Lower leg skin (tissue), 4 donors: Measurements from ENCODE around the gene KLF7. TPM values are rescaled to one million over a fixed set of nuclear protein-coding genes. Genes with fewer than 3 reads are reported as not detected.

ENCODE experiments used
- DNase-seq, 2 donors: peaks; one replicate each; pipeline ENCODE4 v3.0.0-alpha.2; 2019; ENCODE audit warnings: low spot score in 2 of 2
- H3K4me3 ChIP-seq: fragments of 200-600 bp; sonication (generic); 2 replicates; pipeline ENCODE4 v1.5.1; 2017; ENCODE audit warnings: mild to moderate bottlenecking, low read depth; ENCODE audit not compliant: poor library complexity, severe bottlenecking
- CTCF ChIP-seq, 3 donors: fragments of 450-650 bp; IDR thresholded peaks; one replicate each; pipeline ENCODE4 v1.5.1; 2016; ENCODE audit warnings: antibody characterized with exemption in 3 of 3, mild to moderate bottlenecking in 3 of 3, moderate library complexity in 2 of 3
- POLR2A ChIP-seq, 2 donors: fragments of 450-650 bp; IDR thresholded peaks; one replicate each; pipeline ENCODE4 v1.6.1; 2016 to 2017; ENCODE audit warnings: antibody characterized with exemption in 2 of 2, mild to moderate bottlenecking in 1 of 2, moderate library complexity in 1 of 2
- WGBS, 2 donors: methylation state at CpG; one replicate each; pipeline ENCODE4 v1.1.5; 2018; 5-methylcytosine and 5-hydroxymethylcytosine counted together
- intact Hi-C: fragments of 100-400 bp; cut with DNase I; formaldehyde crosslinking; loops from one replicate; pipeline ENCODE4 v1.15.0; 2023; ENCODE audit warnings: low total_unique reads
- total RNA-seq, 4 donors: library from RNA; depleted of rRNA; stranded (reverse); fragments of >200 nt; gene quantifications; one replicate each; pipeline ENCODE4 v1.1.0, GENCODE V29; 2016

The KLF7 gene
- total RNA-seq, 4 donors from 2014 or later: 10.7 to 26.4 (median 13.5) TPM

DNA sequence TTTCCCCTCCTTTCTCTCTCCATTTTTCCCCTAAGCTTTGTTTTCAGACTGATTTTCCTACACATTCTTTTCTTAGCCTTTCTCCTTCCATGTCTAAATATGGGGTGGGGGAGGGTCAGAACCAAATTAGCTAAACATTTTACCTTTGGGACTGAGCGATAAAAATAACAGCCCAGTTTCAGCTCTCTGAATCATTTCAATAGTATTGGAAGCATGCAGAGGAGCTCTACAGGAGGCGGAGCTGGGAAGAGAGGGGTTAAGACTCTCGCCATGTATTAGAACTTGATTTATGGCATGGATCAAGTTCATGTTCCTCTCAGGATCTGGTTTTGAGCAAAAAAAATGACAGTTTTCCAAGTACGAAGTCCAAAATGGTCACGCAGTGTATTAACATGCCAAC is 117.3 kb downstream of the KLF7 start:
- intact Hi-C loops: no loop called here
- no peak overlapping the region for H3K4me3 ChIP-seq
- TF ChIP-seq CTCF (IDR thresholded peaks at IDR 0.05) (no peak), POLR2A (IDR thresholded peaks at IDR 0.05) (no peak)
- DNase-seq: no peak
- WGBS, 2 donors: 41 to 64% methylated on average over 5 of the region's 5 CpGs

DNA sequence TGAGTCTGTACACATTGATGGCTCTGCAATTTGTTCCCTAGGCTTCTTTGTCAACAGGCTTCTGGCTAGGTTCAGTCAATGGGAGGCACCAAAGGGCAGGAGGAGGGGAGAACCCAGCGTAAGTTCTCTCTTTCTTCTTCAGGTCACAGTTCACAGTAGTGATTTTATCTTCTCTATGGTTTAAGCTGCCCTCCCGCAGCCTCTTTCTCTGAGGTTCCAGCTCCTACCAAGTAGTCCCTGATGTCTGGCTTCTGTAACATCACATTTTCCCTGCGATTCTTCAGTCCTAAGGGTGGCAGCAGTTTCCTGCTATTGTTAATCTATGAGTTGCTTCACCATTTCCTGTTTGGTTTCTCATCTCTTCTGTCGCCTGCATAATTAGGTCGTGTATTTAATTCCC is 119.0 kb downstream of the KLF7 start:
- 38 to 45% methylated on average over 5 of the region's 5 CpGs for WGBS, 2 donors
- intact Hi-C loops: no loop called here
- no peak overlapping the region for H3K4me3 ChIP-seq
- no peak for TF ChIP-seq CTCF (IDR thresholded peaks at IDR 0.05)
- TF ChIP-seq POLR2A (IDR thresholded peaks at IDR 0.05): no peak
- DNase-seq: no peak

DNA sequence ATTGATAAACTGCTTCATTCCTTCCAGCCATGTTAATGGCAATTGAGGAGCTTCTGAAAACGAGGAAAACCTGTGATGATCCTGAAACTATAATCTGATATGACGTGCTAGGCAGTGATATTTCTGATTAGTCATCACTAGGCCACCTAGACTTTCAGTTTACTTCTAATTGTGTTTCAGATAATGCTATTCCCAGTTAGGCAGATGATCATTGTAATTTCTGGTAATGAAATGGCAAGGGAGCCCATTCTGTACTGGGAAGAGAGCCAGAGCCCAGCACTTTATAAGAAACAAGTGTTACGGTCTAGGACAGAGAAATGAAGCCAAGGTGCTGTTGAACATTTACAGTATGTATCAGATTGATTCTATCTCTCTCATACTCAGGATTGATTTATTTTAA is 120.2 kb downstream of the KLF7 start:
- TF ChIP-seq POLR2A (IDR thresholded peaks at IDR 0.05) (no peak), CTCF (IDR thresholded peaks at IDR 0.05) (no peak)
- no peak overlapping the region for H3K4me3 ChIP-seq
- no peak for DNase-seq
- WGBS, 2 donors: 63% methylated on average over 3 of the region's 3 CpGs
- intact Hi-C loops: no loop called here

GRCh38 chr2:207044379-207045362 is 121.1 kb downstream of the KLF7 start:
- no peak for TF ChIP-seq CTCF (IDR thresholded peaks at IDR 0.05)
- no peak for TF ChIP-seq POLR2A (IDR thresholded peaks at IDR 0.05)
- 94 to 95% methylated on average over 13 of the region's 13 CpGs for WGBS, 2 donors
- H3K4me3 ChIP-seq: no peak overlapping the region
- intact Hi-C loops: no loop called here
- no peak for DNase-seq

GRCh38 chr2:207042841-207043240 is 122.9 kb downstream of the KLF7 start:
- TF ChIP-seq CTCF (IDR thresholded peaks at IDR 0.05) (no peak), POLR2A (IDR thresholded peaks at IDR 0.05) (no peak)
- H3K4me3 ChIP-seq: no peak overlapping the region
- intact Hi-C loops: no loop called here
- no peak for DNase-seq
- 39 to 61% methylated on average over 1 of the region's 1 CpG for WGBS, 2 donors
